ENCODE measurements around the gene C11orf98.

GRCh38 chr11:62649486-62649885 lies 15.5 kb downstream of the C11orf98 start:
- TF ChIP-seq CTCF (conservative IDR thresholded peaks at IDR 0.05 in 1 of 2, IDR thresholded peaks at IDR 0.05 in 1 of 2; ENCODE audit: extremely low read depth in 1 of 2, insufficient read depth in 1 of 2, low read depth in 1 of 2, low read length in 2 of 2): no peak
- TF ChIP-seq EZH2 (IDR thresholded peaks at IDR 0.05; ENCODE audit: borderline replicate concordance, low read length): no peak

Data from mammary epithelial cell (primary cell).